Anterior cingulate cortex (tissue), 58 donors: Measurements from ENCODE around the gene OXNAD1.
A peak's percentile ranks its signal among the peaks of the same experiment; 100 is the strongest.

ENCODE experiments used
- DNase-seq, 58 donors: peaks; one replicate each; lab custom pipeline; 2025; lab: John Stamatoyannopoulos, UW

OXNAD1 gene

DNA sequence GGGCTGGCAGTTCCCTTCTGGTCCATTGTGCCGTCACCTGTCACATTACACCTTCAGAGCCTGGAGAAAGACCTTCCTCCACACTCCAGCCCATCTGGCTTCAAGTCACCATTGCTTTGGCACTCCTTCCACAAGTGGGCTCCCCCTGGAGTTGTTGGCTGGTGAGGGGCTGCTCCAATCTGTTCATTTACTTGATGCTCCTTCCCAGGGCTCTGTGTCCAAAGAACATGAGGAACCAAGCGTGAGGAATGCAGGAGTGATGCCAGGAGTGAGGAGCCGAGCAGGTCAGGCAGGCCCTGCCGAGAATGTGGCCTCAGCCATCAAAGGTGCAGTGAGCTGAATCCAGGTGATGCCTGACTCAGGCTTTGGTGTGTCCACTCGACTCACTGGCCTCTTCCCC lies 57.2 kb downstream of the OXNAD1 start:
- peak in 1 of 58 donors; percentile 49 for DNase-seq

DNA sequence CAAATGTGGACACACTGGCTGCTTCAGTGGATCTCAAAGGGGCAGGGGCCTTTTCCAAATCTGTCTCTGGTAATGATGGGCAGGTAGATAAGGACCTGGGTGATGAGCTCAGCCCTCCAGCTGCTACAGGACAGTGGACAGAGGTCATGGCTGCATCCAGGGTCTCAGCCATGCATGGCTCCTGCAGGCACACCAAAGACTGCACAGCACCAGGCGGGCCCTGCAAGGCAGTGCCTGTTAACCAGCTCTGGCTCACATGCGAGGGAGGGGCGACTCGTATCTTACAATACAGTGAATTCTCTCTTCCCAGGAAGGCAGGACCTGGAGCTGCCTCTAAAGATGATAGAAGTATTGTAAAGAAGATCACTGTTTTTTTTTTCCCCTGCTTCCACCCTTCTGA lies 58.7 kb downstream of the OXNAD1 start:
- no peak for DNase-seq

DNA sequence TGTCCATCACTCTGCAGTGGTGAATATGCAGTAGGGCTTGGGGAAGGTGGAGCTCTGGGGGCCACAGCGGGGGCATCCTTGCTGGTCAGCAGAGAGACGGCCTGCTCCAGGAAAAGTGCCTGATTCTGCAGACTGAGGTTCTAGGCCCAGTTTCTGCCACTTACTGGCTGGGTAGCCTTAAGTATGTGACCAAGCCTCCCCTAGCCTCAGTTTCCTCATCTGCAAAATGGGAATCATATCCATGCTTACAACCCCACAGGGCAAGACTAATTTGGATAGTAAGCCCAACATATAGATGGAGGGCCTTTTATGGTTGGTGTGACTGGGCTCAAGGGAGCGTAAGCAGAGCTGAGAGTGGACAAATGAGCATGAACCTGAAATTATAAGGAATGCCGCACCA lies 60.8 kb downstream of the OXNAD1 start:
- DNase-seq, result no peak

DNA sequence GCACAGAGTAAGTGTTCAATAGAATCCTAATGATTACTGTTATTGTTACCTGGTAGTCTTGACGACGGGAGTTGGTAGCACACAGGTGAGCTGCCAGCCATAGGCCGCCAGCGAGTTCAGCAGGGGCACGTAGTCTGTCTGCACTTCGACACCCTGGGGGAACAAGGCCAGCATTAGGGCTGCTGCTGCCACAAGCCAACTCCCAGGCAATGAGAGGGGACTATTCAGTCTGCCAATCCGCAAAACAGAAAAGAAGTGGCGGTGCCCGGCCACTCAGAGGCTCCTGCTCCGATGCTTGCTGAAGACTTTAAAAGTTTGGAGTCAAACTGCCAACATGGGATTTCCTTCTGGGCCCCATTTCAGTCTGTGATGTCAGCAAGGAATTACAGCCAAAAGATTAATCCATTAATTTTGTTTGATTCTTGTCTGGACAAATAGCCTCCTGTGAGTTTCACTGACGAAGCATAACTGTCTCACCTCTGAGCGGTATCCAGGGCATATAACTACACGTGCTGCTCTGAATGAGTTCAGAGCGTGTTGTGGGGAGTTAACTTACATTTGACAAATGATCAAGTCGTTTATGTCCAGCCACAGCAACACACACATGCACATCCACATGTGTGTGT lies 61.8 kb downstream of the OXNAD1 start:
- no peak for DNase-seq

DNA sequence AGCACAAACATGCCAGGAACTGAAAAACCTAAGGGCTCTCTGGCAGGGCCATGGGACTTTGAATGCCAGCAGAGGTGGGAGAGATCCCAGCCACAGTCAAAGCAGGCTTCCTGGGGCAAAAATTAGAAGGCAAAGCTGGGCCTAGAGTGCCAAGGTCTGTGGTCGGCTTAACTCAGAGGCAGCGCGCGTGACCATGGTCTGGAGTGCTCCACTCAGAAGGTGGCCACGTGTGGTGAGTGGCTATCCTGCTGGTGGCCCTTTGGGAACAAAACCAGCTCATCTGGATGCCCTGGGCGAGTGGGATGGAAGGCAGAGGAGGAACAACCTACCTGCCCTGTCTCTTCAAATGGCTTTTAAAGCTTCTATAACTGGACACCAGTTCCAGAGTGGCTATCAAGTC lies 63.1 kb downstream of the OXNAD1 start:
- no peak for DNase-seq

DNA sequence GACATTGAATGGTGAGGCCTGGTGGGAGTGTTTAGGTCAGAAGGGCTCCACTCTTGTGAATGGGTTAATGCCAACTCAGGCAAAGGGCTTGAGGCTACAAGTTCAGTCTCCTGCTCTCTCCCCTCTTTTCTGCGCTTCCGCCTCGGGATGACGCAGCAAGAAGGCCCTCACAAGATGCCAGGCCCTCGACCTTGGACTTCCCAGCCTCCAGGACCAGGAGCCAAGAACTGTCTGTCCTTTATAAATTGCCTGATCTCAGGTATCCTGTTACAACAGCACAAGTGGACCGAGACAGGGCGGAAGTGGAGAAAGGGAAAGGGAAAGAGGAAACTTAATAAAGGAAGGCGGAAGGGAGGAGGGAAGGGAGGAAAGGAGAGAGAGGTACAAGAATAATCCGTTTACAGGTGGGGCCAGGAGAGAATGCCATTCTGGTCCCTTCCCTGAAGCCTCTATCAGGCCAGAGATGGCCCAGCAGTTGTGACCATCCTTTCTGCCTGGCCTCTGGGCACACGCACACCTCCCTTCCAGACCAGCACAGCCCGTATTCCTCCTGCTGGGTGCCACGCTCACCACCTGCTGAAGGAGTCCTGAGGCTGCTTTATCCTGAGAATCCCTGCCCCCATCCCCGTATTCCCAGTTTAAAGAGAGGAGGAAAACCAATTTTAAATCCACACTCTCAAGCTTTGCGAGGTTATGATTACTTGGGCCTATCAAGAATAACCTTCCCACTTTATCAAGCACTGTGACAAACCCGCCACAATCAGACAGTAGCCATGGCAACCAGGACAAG lies 64.2 kb downstream of the OXNAD1 start:
- DNase-seq, result peak in 1 of 58 donors; percentile 42

DNA sequence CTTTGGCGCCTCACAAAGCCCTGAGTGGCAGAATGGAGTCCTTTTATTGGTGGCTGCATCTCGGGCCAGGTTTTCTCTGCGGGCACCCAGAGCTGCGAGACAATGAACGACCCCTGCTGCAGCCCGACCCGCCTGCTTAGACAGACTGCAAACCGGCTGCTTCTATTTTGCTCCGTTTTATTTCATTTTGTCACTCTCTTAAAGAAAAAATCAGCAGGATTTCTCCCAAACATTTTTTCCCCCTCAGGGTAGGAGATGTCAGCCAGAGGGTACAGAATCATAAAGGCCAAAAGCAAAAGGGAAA lies 64.8 kb downstream of the OXNAD1 start:
- peak in 3 of 58 donors; percentile 18 to 25 (median 21) for DNase-seq

DNA sequence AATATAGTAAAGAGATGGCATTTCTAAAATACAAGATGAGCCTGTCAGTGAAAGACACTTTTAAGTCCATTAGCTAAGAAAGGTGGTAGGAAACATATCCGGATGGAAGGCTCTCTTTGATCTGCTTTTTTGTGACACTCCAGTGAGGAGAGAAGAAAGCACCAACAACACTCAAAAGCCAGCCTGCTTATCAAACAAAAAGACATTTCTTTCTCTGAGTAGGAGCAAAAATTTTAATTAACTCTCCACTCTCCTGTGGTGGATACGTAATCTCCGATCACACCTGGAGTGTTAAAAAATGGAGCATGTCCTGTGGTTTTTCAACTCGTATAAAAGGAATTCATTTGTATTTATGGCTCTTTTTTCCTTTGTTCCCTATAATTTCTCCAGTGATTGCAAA lies 65.3 kb downstream of the OXNAD1 start:
- no peak for DNase-seq

DNA sequence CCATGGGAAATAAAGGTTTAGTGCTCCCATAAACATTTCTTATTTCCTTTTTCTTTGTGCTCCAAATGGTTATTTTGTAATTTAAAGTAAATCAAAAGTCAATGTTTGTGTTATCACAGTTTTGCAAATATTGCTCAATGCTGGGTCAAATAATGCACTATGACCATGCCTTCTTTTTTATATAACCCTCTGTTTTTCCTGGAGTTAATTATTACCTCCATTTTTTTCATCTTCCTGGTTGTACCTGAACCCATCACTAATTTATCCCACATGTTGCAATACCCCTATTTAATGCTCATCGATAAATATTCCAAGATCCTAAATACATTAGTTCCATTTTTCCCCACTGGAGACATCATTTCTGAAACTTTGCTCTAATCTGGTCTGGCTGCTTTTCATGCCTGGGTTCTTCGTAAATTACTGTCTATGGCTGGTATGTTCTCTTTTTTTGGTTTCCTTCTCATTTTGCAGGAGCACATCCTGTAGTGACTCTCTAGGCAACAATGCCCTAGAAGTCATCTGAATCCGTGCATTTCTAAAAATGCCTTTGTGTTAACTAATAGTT lies 66.4 kb downstream of the OXNAD1 start:
- no peak for DNase-seq

DNA sequence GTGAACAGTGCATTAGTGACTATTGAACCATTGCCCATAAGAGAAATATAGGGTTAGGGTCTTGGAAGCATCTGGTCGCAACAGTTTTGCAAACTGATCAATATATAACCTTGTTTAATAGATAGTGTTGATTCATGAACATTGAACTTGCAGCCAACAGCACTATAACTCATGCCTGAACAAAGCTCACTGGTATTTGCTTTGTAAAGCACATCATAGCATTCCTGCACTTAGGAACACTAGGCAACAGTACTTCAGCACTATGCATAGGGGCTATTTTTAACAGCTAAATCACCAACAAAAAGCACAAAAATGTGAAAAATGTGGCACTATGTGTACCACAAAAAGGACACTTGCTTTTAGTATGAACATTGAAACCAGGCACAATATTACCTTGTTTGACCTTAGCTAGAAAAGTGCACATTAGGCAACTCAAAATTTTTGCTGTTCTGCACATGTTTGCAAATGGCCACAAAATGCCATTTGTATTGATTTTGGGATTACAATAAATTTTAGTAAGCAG lies 68.0 kb downstream of the OXNAD1 start:
- no peak for DNase-seq

DNA sequence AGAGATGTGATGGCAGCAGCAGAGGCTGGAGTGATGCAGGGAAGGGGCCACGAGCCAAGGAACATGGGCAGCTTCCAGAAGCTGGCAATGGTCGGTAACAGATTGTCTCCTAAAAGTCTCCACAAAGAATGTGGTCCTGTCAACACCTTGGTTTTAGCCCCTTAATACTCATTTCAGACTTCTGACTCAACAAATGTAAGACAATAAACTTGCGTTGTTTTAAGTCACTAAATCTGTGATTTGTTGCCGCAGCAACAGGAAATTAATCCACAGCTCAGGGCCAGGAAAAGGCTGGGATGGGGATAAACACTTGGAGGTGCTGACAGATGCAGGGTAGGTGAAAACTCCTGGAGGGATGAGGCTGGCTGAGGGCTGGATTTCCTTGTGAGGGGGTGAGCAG lies 69.9 kb downstream of the OXNAD1 start:
- DNase-seq, result peak in 1 of 58 donors; percentile 7

DNA sequence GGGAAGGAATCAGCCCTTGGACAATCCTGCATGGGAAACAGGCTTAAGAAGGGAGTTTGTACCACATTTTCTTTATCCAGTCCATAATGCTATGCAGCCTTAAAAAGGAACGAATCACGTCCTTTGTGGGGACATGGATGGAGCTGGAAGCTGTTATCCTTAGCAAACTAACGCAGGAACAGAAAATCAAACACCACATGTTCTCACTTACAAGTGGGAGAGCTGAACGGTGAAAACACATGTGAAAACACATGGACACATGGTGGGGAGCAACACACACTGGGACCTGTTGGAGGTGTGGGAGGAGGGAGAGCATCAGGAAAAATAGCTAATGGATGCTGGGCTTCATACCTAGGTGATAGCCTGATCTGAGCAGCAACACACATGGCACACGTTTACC lies 70.3 kb downstream of the OXNAD1 start:
- no peak for DNase-seq

DNA sequence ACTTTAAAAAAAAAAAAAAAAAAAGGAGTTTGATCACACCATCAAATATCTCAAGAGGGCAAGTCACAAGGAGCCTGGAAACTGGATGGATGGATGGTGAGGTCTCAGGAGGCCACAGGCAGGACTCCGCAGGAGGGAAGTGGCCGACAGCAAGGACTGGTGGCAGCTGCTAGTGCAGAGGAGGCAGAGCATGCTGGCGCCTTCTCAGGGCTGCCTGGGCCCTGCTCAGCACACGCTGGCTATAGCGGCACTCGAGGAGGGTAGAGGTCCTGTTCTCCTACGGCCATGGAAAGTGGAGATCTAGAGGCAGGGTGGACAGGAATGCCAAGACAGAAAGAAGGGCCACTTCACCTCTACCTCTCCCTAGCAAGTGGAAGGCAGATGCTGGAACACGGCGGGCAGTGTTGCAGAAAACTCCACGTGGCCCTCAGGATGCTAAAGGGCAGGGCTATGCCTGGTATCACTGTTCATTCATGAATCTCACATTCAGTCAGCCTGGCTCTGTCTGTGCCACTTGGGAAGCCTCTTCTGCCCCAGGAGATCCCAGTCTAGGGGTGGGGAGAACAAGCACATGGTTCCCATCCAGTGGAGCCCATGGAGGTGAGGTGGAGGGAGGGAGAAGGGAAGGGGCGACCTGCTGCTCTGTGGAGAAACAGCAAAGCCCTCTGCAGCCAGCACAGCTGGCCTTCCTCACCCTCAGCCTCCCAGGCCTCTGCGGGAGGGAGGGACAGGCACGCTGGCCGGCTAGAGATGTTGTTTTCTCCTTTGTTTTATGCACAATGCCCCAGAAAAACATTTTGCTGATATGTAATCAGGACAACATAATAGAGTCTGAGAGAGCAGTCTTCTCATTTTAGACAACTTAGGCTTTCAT lies 71.0 kb downstream of the OXNAD1 start:
- no peak for DNase-seq

DNA sequence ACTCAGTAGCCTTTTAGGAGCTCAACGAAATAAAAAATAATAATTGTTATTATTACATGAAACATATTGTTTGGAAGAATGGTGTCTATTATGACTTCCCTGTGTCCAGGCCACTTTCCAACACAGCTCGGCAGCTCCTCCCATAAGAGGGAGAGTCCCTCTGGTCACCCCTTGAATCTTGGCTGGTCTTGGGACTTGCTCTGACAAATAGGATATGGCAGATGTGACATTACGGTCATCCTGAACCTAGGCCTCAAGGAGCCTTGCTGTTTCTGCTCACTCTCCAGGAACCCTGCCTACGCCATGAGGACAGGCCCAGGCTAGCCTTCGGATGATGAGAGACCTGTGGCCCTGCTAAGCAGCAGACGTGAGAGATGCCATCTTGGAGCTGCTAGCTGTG lies 71.8 kb downstream of the OXNAD1 start:
- no peak for DNase-seq

DNA sequence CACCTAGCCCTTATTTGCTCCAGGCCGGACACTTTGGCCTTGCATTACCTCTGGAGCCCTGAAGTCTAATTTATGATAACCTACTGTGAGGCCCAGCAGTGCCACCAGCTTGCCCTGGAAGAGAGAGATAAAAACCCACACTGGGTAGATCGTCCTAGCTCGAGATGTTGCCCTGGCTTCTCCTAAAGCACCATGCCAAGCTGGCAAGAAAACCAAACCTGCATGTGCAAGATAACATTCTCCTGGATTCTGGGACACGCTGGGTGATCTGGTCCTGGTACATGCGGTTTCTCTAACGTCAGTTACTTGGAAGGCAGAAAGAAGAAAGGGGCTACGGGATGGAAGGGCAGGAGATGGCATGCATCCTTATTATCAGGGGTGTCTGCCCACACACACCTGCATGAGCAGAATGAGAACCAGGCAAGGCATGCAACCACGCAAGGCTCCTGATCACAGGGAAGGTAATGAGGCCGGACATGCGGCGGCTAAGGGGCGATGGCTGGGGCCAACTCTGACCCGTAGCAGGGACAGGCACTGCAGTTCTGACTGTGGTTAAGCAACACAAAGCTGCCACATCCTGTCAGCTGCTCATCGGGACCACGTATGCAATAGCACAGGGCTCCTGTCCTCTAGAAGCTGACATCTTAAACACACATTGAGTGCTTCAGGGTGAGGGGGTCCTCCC lies 73.0 kb downstream of the OXNAD1 start:
- DNase-seq, result no peak

DNA sequence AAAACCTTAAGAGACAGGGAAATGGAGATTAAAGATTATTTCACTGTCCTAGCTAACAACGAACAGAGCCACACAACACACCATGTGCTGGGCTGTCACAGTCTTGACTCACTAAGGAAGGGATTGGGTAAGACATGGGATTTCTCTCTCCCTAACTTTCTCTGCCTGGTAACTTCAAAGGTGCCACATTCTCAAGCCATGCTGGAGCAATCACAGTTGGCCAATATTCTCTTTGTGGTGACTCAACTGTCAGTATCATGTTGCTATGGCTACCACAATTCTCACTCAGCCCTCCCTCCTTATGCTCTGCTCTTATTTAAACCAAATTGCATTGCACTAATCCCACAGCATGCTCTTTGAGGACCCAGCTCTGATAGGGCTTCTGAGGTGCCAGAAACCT lies 74.0 kb downstream of the OXNAD1 start:
- peak in 3 of 58 donors; percentile 30 to 53 (median 39) for DNase-seq

DNA sequence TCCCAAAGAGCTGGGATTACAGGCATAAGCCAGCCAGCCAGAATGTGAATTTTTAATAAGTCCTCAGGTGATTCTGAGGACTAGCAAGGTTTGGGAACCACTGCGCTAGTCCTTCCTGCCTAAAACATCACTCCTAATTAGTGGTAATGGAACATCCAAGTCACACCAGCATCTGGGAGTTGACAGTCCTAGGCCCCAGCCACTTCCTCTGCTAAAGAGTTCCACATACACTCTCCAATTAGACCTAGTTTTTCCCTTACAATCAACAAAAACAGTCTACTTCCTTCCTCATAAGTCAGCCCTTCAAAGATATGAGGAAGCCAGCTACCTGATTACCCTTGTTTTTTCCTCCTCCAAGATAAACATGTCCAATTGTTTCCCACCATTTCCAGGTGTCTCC lies 78.1 kb downstream of the OXNAD1 start:
- no peak for DNase-seq

DNA sequence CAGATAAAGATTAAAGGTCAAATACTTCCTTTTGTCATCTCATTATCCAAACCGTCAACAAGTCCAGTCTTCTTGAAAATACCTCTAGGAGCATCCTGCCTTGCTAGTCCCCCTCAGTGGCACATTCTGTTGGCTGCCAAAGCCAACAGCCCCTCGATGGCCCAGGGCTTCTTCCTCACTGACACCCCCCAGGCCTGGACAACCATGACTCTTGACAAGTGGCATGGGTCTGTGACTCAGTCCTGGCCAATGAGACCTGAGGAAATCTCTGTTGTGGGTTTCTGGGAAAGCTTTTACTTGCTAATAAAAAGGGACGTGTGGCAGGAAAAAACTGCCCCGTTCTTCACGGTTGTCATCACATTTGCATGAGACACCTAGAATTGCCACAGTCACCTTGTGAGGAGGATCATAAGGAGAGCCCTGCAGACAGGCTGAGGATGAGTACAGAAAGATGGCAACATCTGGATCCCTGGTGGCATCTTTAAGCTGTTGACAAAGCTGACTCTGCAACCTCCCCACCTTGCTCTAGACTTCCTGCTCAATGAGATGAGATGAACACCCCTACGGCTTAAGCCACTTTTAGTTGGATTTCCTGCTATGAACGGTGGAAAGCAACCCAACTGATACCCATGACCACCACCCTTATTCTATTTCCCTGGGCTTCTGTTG lies 81.5 kb downstream of the OXNAD1 start:
- DNase-seq, result no peak

DNA sequence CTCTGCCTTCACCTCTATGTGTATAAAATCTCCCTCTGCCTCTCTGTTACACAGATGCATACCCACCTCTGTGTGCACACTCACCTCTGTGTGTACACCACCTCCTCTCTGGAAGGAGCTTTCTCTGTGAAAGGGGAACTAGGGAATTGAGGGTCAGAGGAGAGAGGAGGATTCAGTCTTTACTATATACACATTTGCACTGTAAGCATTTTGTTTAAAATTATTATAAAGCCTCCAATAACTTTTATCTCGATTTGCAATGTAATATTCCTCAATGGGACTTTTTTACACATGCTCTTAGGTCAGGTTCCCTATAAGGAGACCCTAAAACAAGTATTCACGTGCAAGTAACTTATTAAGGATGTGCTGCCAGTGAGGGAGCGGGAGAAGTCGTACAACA lies 82.5 kb downstream of the OXNAD1 start:
- no peak for DNase-seq
